IPS DF 4.7 (cell line): Measurements from ENCODE around the gene TBL1Y.
A peak's percentile ranks its signal among the peaks of the same experiment; 100 is the strongest.
"Not testable (repeated sequence)": the region's sequence is repeated elsewhere in the genome, so short reads cannot be mapped to it uniquely, and the experiment has no call there.

Experiments
- DNase-seq: peaks from one replicate; pipeline ENCODE4 v3.0.0-alpha.2; 2013; ENCODE audit warnings: low spot score; ENCODE audit errors: extremely low read depth

Gene TBL1Y

GRCh38 chrY:6910372-6911252 lies at the start of gene TBL1Y:
Gene TBL1Y, plus strand, starts transcription at chrY:6910697. Its CDS starts 114,388 bp downstream, at chrY:7025085.
- DNase-seq, result no peak

GRCh38 chrY:6894496-6894895 lies 16.0 kb upstream of the TBL1Y start:
- no peak for DNase-seq

- DNase-seq, result no peak
Measured at GRCh38 chrY:6895236-6895635, 15.3 kb upstream of the TBL1Y start.

- not testable (repeated sequence) for DNase-seq
Measured at GRCh38 chrY:6902116-6902515, 8.4 kb upstream of the TBL1Y start.

GRCh38 chrY:6907591-6907990 lies 2.9 kb upstream of the TBL1Y start:
- DNase-seq, result no peak

GRCh38 chrY:6908021-6908420 lies 2.5 kb upstream of the TBL1Y start:
- DNase-seq, result not testable (repeated sequence)

- DNase-seq, result no peak
Measured at GRCh38 chrY:6909118-6909521, 1.4 kb upstream of the TBL1Y start.

GRCh38 chrY:6909856-6910255 lies 641 bp upstream of the TBL1Y start:
- DNase-seq, result no peak

GRCh38 chrY:6911253-6911881 lies 870 bp downstream of the TBL1Y start, which contains the start of gene AMELY:
Gene AMELY, minus strand, starts transcription at chrY:6911752. Its CDS starts 39,144 bp downstream, at chrY:6872608.
- no peak for DNase-seq

GRCh38 chrY:6913362-6913761 lies 2.9 kb downstream of the TBL1Y start:
- DNase-seq, result no peak

GRCh38 chrY:6921061-6921460 lies 10.6 kb downstream of the TBL1Y start:
- no peak for DNase-seq

GRCh38 chrY:6928265-6928664 lies 17.8 kb downstream of the TBL1Y start:
- no peak for DNase-seq

GRCh38 chrY:6929237-6929636 lies 18.7 kb downstream of the TBL1Y start:
- no peak for DNase-seq

- DNase-seq, result no peak
Measured at GRCh38 chrY:6931779-6932396, 21.4 kb downstream of the TBL1Y start.

- no peak for DNase-seq
Measured at GRCh38 chrY:6935497-6935896, 25.0 kb downstream of the TBL1Y start.

GRCh38 chrY:6947695-6948094 lies 37.2 kb downstream of the TBL1Y start:
- no peak for DNase-seq

GRCh38 chrY:6948378-6948777 lies 37.9 kb downstream of the TBL1Y start:
- no peak for DNase-seq

- no peak for DNase-seq
Measured at GRCh38 chrY:6949947-6950346, 39.5 kb downstream of the TBL1Y start.

- DNase-seq, result peak; percentile 38
Measured at GRCh38 chrY:6964732-6965131, 54.2 kb downstream of the TBL1Y start.

- no peak for DNase-seq
Measured at GRCh38 chrY:6966521-6966920, 56.0 kb downstream of the TBL1Y start.

- no peak for DNase-seq
Measured at GRCh38 chrY:6967736-6968135, 57.2 kb downstream of the TBL1Y start.

- no peak for DNase-seq
Measured at GRCh38 chrY:6968191-6968590, 57.7 kb downstream of the TBL1Y start.
